A549 (cell line): Measurements from ENCODE around the gene HLA-A. TPM values are rescaled to one million over a fixed set of nuclear protein-coding genes. Genes with fewer than 3 reads are reported as not detected.

Source experiments
- ATAC-seq, 2 experiments: fragments of 200-7000 bp in 1 of 2; fragments of >200 bp in 1 of 2; cut with Nextera tagmentation in 1 of 2; cut with Tn5 transposase in 1 of 2; 3 replicates each; pipeline versions ENCODE4 v1.8.0 to v1.9.1; 2018 to 2020; ENCODE audit warnings: mild to moderate bottlenecking in 1 of 2, moderate library complexity in 1 of 2
- CTCF ChIA-PET: fragments of 300-600 bp; sonication (Branson Sonifier 250); formaldehyde crosslinking; extraction: SDS; loops from one replicate; lab custom pipeline; 2021; ENCODE audit warnings: antibody characterized with exemption, inconsistent platforms; lab: Yijun Ruan, JAX
- POLR2A ChIA-PET: fragments of 350-600 bp; formaldehyde crosslinking; extraction: SDS; loops from one replicate; lab custom pipeline; 2021; ENCODE audit warnings: antibody characterized with exemption, inconsistent platforms; lab: Yijun Ruan, JAX
- DNase-seq, 2 experiments: peaks; one replicate each; pipeline versions ENCODE4 v3.0.0 to v3.0.0-alpha.2; 2011 to 2016; ENCODE audit warnings: low read depth in 1 of 2, low spot score in 1 of 2
- FAIRE-seq: peaks from 2 replicates; lab custom pipeline; 2011; peaks lifted over from hg19 to GRCh38; lab: Jason Lieb, UNC
- H3K27ac ChIP-seq, 2 experiments: fragments of >200 bp; sonication (Bioruptor Twin); formaldehyde crosslinking; 3 replicates each; pipeline ENCODE4 v1.5.1; 2016 to 2017
- H3K4me1 ChIP-seq: fragments of >200 bp; sonication (Bioruptor Twin); formaldehyde crosslinking; 3 replicates; pipeline ENCODE4 v1.6.1; 2016
- H3K4me2 ChIP-seq: fragments of >200 bp; sonication (Bioruptor Twin); formaldehyde crosslinking; 3 replicates; pipeline ENCODE4 v1.6.1; 2016
- H3K4me3 ChIP-seq: fragments of >200 bp; sonication (Bioruptor Twin); formaldehyde crosslinking; 3 replicates; pipeline ENCODE4 v1.5.1; 2016
- H3K9me3 ChIP-seq: fragments of >200 bp; sonication (Bioruptor Twin); formaldehyde crosslinking; 3 replicates; pipeline ENCODE4 v1.6.1; 2016
- CBX8 ChIP-seq: fragments of 200-600 bp; sonication (generic); IDR thresholded peaks from 2 replicates; pipeline ENCODE4 v1.6.1; 2016
- EHF ChIP-seq: fragments of 250-450 bp; sonication (Bioruptor Pico); IDR thresholded peaks from 2 replicates; pipeline ENCODE4 v1.5.0; 2020; ENCODE audit warnings: mild to moderate bottlenecking
- EHMT2 ChIP-seq: fragments of 200-600 bp; sonication (generic); IDR thresholded peaks from 2 replicates; pipeline ENCODE4 v1.6.1; 2016; ENCODE audit warnings: antibody characterized with exemption, low read depth, mild to moderate bottlenecking, moderate library complexity
- EP300 ChIP-seq, 2 experiments: fragments of >200 bp; sonication (Bioruptor Twin); formaldehyde crosslinking; IDR thresholded peaks; 2 replicates in 1 of 2; 3 replicates in 1 of 2; pipeline ENCODE4 v1.6.1; 2016 to 2017
- FOSL2 ChIP-seq, 2 experiments: fragments of 450-650 bp in 1 of 2; fragments of >200 bp in 1 of 2; sonication (Bioruptor Twin) in 1 of 2; formaldehyde crosslinking; IDR thresholded peaks; 2 replicates each; pipeline versions ENCODE4 v1.5.0 to v1.6.1; 2016 to 2020; ENCODE audit warnings: mild to moderate bottlenecking in 1 of 2, moderate library complexity in 1 of 2
- HES2 ChIP-seq: fragments of >200 bp; sonication (Bioruptor Twin); formaldehyde crosslinking; IDR thresholded peaks from 2 replicates; pipeline ENCODE4 v1.6.1; 2016
- HEYL ChIP-seq: fragments of 250-450 bp; sonication (Bioruptor Pico); IDR thresholded peaks from 2 replicates; pipeline ENCODE4 v1.8.0; 2021; ENCODE audit warnings: mild to moderate bottlenecking, moderate library complexity
- HOXA7 ChIP-seq: fragments of 250-450 bp; sonication (Bioruptor Pico); IDR thresholded peaks from 2 replicates; pipeline ENCODE4 v1.5.0; 2020; ENCODE audit warnings: mild to moderate bottlenecking, moderate library complexity
- JUN ChIP-seq, 2 experiments: fragments of >200 bp; sonication (Bioruptor Twin); formaldehyde crosslinking; IDR thresholded peaks; 2 replicates in 1 of 2; 3 replicates in 1 of 2; pipeline ENCODE4 v1.6.1; 2016 to 2017
- KDM5A ChIP-seq: fragments of 200-600 bp; sonication (generic); IDR thresholded peaks from 2 replicates; pipeline ENCODE4 v1.6.1; 2016; ENCODE audit warnings: antibody characterized with exemption, mild to moderate bottlenecking
- MAZ ChIP-seq: fragments of 150-350 bp; IDR thresholded peaks from 2 replicates; pipeline ENCODE4 v1.6.1; 2014; ENCODE audit warnings: antibody characterized with exemption, low read depth, low read length, borderline replicate concordance
- MYC ChIP-seq: IDR thresholded peaks from 2 replicates; pipeline ENCODE4 v1.6.1; 2012; ENCODE audit warnings: mild to moderate bottlenecking, inconsistent platforms, low read length, improper control_type of control experiment, borderline replicate concordance
- NPAS2 ChIP-seq: fragments of 250-450 bp; sonication (Bioruptor Pico); IDR thresholded peaks from 2 replicates; pipeline ENCODE4 v1.8.0; 2022; ENCODE audit warnings: mild to moderate bottlenecking, moderate library complexity, borderline replicate concordance
- NR3C1 ChIP-seq: fragments of >200 bp; sonication (Bioruptor Twin); formaldehyde crosslinking; IDR thresholded peaks from 3 replicates; pipeline ENCODE4 v1.6.1; 2017
- RAD21 ChIP-seq, 2 experiments: fragments of >200 bp in 1 of 2; sonication (Bioruptor Twin) in 1 of 2; formaldehyde crosslinking in 1 of 2; IDR thresholded peaks in 1 of 2; conservative IDR thresholded peaks in 1 of 2; 2 replicates in 1 of 2; 3 replicates in 1 of 2; pipeline ENCODE4 v1.6.1; 2012 to 2018; ENCODE audit warnings: inconsistent platforms in 1 of 2
- RARB ChIP-seq: fragments of 250-450 bp; sonication (Bioruptor Pico); IDR thresholded peaks from 2 replicates; pipeline ENCODE4 v1.8.0; 2021; ENCODE audit warnings: mild to moderate bottlenecking, moderate library complexity
- REST ChIP-seq: fragments of 200-600 bp; sonication (generic); IDR thresholded peaks from 2 replicates; pipeline ENCODE4 v1.6.1; 2016; ENCODE audit warnings: antibody characterized with exemption, mild to moderate bottlenecking, moderate library complexity
- RNF2 ChIP-seq: fragments of 200-600 bp; sonication (generic); IDR thresholded peaks from 2 replicates; pipeline ENCODE4 v1.6.1; 2016; ENCODE audit warnings: low read depth, mild to moderate bottlenecking, antibody characterized with exemption, moderate library complexity, borderline replicate concordance
- TFCP2L1 ChIP-seq: fragments of 250-450 bp; sonication (Bioruptor Pico); IDR thresholded peaks from 2 replicates; pipeline ENCODE4 v1.5.0; 2021; ENCODE audit warnings: mild to moderate bottlenecking
- ZC3H11A ChIP-seq: fragments of 450-650 bp; IDR thresholded peaks from 2 replicates; pipeline ENCODE4 v1.6.1; 2014; ENCODE audit warnings: antibody characterized with exemption, mild to moderate bottlenecking
- ZNF302 ChIP-seq: fragments of 250-450 bp; sonication (Bioruptor Pico); IDR thresholded peaks from 2 replicates; pipeline ENCODE4 v1.9.0; 2021; ENCODE audit warnings: inconsistent platforms, mild to moderate bottlenecking, moderate library complexity
- WGBS: methylation state at CpG from one replicate; pipeline ENCODE4 v1.1.6; 2017; ENCODE audit errors: missing lambda C conversion rate; 5-methylcytosine and 5-hydroxymethylcytosine counted together
- polyA plus RNA-seq, 4 experiments: library from polyadenylated mRNA; depleted of rRNA in 3 of 4; stranded (reverse); fragments of >200 nt; fragmentation: RNase III in 1 of 4; extraction: RNeasy Plus Mini Kit Qiagen cat#74134 plus additional on column Dnase treatment in 1 of 4; gene quantifications; 2 replicates in 3 of 4; 3 replicates in 1 of 4; pipeline ENCODE4 v1.2.3, GENCODE V29; 2011 to 2017
- TF ChIP-seq, protein P1 (sequence below): fragments of 250-450 bp; sonication (Bioruptor Pico); IDR thresholded peaks from 2 replicates; pipeline ENCODE4 v1.5.0; 2021; ENCODE audit warnings: mild to moderate bottlenecking, moderate library complexity, borderline replicate concordance
- TF ChIP-seq, protein P2 (sequence below): IDR thresholded peaks from 2 replicates; pipeline ENCODE4 v1.6.1; 2012
- TF ChIP-seq, protein P3 (sequence below): IDR thresholded peaks from 2 replicates; pipeline ENCODE4 v1.6.1; 2012; ENCODE audit warnings: low read depth, borderline replicate concordance

Gene HLA-A
- polyA plus RNA-seq, 2 of the 4 experiments (the other 2 are of a cell fraction) = 78.8 to 95.0 TPM

GRCh38 chr6:29986179-29986781 is 43.9 kb downstream of the HLA-A start:
- 39% methylated on average over 4 of the region's 4 CpGs for WGBS
- CTCF ChIA-PET = interaction anchor here (0.7 to 2.3 kb wide), 5 partner anchors 9 to 138 kb away, joined by 3 to 8 read pairs (median 4); no protein-coding TSS in a partner anchor

GRCh38 chr6:29989211-29989610 is 46.9 kb downstream of the HLA-A start:
- FAIRE-seq (no peak), ATAC-seq (no peak), DNase-seq (no peak)
- Histone ChIP-seq H3K27ac (no peak overlapping the region), H3K4me1 (no peaks in the 10 kb centered on the region), H3K4me2 (no peak overlapping the region), H3K9me3 (no peaks in the 10 kb centered on the region), H3K4me3 (no peak overlapping the region)
- WGBS = 49% methylated on average over 2 of the region's 2 CpGs
- POLR2A ChIA-PET = no interaction called here
- TF ChIP-seq, protein P1, sequence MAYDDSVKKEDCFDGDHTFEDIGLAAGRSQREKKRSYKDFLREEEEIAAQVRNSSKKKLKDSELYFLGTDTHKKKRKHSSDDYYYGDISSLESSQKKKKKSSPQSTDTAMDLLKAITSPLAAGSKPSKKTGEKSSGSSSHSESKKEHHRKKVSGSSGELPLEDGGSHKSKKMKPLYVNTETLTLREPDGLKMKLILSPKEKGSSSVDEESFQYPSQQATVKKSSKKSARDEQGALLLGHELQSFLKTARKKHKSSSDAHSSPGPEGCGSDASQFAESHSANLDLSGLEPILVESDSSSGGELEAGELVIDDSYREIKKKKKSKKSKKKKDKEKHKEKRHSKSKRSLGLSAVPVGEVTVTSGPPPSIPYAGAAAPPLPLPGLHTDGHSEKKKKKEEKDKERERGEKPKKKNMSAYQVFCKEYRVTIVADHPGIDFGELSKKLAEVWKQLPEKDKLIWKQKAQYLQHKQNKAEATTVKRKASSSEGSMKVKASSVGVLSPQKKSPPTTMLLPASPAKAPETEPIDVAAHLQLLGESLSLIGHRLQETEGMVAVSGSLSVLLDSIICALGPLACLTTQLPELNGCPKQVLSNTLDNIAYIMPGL (CRISPR knock-in tag) = no peak
- TF ChIP-seq, protein P2, sequence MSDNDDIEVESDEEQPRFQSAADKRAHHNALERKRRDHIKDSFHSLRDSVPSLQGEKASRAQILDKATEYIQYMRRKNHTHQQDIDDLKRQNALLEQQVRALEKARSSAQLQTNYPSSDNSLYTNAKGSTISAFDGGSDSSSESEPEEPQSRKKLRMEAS = no peak
- no peak for TF ChIP-seq ZNF302 (CRISPR knock-in tag)
- no peak for TF ChIP-seq EP300 (IDR thresholded peaks at IDR 0.05)
- no peak for TF ChIP-seq HES2
- TF ChIP-seq RNF2 = no peak
- no peak for TF ChIP-seq TFCP2L1
- TF ChIP-seq NR3C1 = no peak
- TF ChIP-seq ZC3H11A = no peak
- TF ChIP-seq CBX8 = no peak
- no peak for TF ChIP-seq EHF (CRISPR knock-in tag)
- no peak for TF ChIP-seq RAD21 (conservative IDR thresholded peaks at IDR 0.05 in 1 of 2, IDR thresholded peaks at IDR 0.05 in 1 of 2)
- TF ChIP-seq HEYL (CRISPR knock-in tag) = no peak
- CTCF ChIA-PET = interaction anchor here (1.0 to 1.7 kb wide), 2 partner anchors 49 to 141 kb away, joined by 3 to 6 read pairs; no protein-coding TSS in a partner anchor

More at GRCh38 chr6:29986179-29986781, 43.9 kb downstream of the HLA-A start:
- FAIRE-seq (no peak), ATAC-seq (no peak), DNase-seq (no peak)
- TF ChIP-seq MAZ (no peak), RARB (CRISPR knock-in tag) (no peak), EHMT2 (no peak), EHF (CRISPR knock-in tag) (no peak), HOXA7 (CRISPR knock-in tag) (no peak), JUN (IDR thresholded peaks at IDR 0.05) (no peak), REST (no peak), HEYL (CRISPR knock-in tag) (no peak), NR3C1 (no peak), NPAS2 (CRISPR knock-in tag) (no peak), KDM5A (no peak), MYC (no peak), FOSL2 (IDR thresholded peaks at IDR 0.05) (no peak), FOSL2 (CRISPR knock-in tag; IDR thresholded peaks at IDR 0.05) (no peak)
- TF ChIP-seq, protein P3, sequence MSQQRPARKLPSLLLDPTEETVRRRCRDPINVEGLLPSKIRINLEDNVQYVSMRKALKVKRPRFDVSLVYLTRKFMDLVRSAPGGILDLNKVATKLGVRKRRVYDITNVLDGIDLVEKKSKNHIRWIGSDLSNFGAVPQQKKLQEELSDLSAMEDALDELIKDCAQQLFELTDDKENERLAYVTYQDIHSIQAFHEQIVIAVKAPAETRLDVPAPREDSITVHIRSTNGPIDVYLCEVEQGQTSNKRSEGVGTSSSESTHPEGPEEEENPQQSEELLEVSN = no peak
- TF ChIP-seq, protein P2 = no peak
- Histone ChIP-seq H3K4me1 (no peaks in the 10 kb centered on the region), H3K9me3 (no peaks in the 10 kb centered on the region), H3K4me2 (no peak overlapping the region), H3K27ac (no peak overlapping the region), H3K4me3 (no peak overlapping the region)
- POLR2A ChIA-PET = no interaction called here
